Panc1 (cell line): ENCODE measurements around the gene REX1BD. TPM values are rescaled to one million over a fixed set of nuclear protein-coding genes. Genes with fewer than 3 reads are reported as not detected.

Experiments used
- total RNA-seq: library from RNA; stranded (reverse); gene quantifications from one replicate; pipeline ENCODE4 v1.2.1, GENCODE V29; 2021; ENCODE audit not compliant: unreplicated experiment

REX1BD gene
- total RNA-seq, 1 experiment from 2014 or later = 32.0 TPM

Other genes with a start within 250 kb of the REX1BD start
- gene PGPEP1, start 248.2 kb upstream of the REX1BD start, total RNA-seq = 36.3 TPM
- gene GDF15, start 202.6 kb upstream of the REX1BD start, total RNA-seq = 335 TPM
- 0.15 TPM for gene LRRC25, start 191.2 kb upstream of the REX1BD start, total RNA-seq
- 128 TPM for gene SSBP4, start 169.4 kb upstream of the REX1BD start, total RNA-seq
- 351 TPM for gene ISYNA1, start 150.7 kb upstream of the REX1BD start, total RNA-seq
- gene ELL, start 66.7 kb upstream of the REX1BD start, total RNA-seq = 18.6 TPM
- gene FKBP8, start 45.2 kb upstream of the REX1BD start, total RNA-seq = 182 TPM
- gene KXD1, start 30.9 kb upstream of the REX1BD start, total RNA-seq = 106 TPM
- gene UBA52, start 16.9 kb upstream of the REX1BD start, total RNA-seq = 907 TPM
- 3.5 TPM for gene CRLF1, start 18.0 kb downstream of the REX1BD start, total RNA-seq
- gene TMEM59L, start 24.1 kb downstream of the REX1BD start, total RNA-seq = 2.4 TPM
- gene KLHL26, start 48.2 kb downstream of the REX1BD start, total RNA-seq = 4.4 TPM
- 18.2 TPM for gene CRTC1, start 94.9 kb downstream of the REX1BD start, total RNA-seq
- gene COMP, start 202.5 kb downstream of the REX1BD start, total RNA-seq = 0.69 TPM
- 62.2 TPM for gene UPF1, start 243.2 kb downstream of the REX1BD start, total RNA-seq